ENCODE data around the gene SUSD1.

The SUSD1 gene

DNA sequence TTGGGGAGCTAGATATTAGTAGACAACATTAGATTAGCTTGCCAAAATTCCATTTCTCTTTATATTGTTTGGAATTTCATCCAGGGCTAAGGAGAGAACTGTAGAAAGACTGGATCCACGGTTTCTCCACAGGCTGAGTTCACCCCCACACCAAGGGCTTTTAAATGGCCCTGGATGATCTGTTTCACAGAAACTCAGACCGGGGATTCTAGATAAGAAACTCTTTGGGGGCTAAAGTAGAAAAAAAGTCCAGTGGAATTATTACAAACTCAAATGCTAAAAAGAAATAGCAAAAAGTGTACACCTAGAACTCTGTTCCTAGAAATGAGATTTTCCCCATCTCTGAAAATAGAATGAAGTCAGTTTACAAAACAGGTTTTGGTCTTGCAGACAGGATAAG lies 80.9 kb downstream of the SUSD1 start:
- TF ChIP-seq EP300 (IDR thresholded peaks at IDR 0.05; ENCODE audit: borderline replicate concordance): no peak

DNA sequence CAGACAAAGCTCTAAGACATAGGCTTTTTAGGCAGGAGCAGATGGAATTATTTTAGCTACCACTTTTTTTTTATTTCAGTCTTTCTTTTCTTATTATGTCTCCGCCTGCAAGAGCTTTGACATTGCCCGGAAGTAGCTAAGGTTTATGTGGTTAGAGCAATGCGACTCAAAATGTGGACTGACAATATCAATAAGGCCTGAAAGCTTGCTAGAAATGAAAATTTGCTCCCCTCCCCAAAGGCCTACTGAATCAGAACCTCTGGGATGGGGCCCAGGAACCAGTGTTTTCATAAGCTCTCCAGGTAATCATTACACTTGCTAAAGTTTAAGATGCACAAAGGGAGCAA lies 81.3 kb downstream of the SUSD1 start:
- TF ChIP-seq YY1 (IDR thresholded peaks at IDR 0.05; ENCODE audit: low read depth) (no peak), CEBPB (IDR thresholded peaks at IDR 0.05) (no peak), CREB1 (IDR thresholded peaks at IDR 0.05; ENCODE audit: low read depth) (no peak), TEAD4 (IDR thresholded peaks at IDR 0.05) (no peak), EP300 (IDR thresholded peaks at IDR 0.05; ENCODE audit: borderline replicate concordance) (no peak), NFIC (IDR thresholded peaks at IDR 0.05) (no peak), RAD21 (IDR thresholded peaks at IDR 0.05; ENCODE audit: low read depth) (no peak), TAF1 (IDR thresholded peaks at IDR 0.05; ENCODE audit: low read depth) (no peak), EGR1 (IDR thresholded peaks at IDR 0.05) (no peak), TCF12 (IDR thresholded peaks at IDR 0.05; ENCODE audit: low read depth) (no peak), FOXM1 (IDR thresholded peaks at IDR 0.05; ENCODE audit: borderline replicate concordance, low read depth) (no peak), ZBTB7A (IDR thresholded peaks at IDR 0.05; ENCODE audit: low read depth) (no peak)
- TF ChIP-seq, protein P1, sequence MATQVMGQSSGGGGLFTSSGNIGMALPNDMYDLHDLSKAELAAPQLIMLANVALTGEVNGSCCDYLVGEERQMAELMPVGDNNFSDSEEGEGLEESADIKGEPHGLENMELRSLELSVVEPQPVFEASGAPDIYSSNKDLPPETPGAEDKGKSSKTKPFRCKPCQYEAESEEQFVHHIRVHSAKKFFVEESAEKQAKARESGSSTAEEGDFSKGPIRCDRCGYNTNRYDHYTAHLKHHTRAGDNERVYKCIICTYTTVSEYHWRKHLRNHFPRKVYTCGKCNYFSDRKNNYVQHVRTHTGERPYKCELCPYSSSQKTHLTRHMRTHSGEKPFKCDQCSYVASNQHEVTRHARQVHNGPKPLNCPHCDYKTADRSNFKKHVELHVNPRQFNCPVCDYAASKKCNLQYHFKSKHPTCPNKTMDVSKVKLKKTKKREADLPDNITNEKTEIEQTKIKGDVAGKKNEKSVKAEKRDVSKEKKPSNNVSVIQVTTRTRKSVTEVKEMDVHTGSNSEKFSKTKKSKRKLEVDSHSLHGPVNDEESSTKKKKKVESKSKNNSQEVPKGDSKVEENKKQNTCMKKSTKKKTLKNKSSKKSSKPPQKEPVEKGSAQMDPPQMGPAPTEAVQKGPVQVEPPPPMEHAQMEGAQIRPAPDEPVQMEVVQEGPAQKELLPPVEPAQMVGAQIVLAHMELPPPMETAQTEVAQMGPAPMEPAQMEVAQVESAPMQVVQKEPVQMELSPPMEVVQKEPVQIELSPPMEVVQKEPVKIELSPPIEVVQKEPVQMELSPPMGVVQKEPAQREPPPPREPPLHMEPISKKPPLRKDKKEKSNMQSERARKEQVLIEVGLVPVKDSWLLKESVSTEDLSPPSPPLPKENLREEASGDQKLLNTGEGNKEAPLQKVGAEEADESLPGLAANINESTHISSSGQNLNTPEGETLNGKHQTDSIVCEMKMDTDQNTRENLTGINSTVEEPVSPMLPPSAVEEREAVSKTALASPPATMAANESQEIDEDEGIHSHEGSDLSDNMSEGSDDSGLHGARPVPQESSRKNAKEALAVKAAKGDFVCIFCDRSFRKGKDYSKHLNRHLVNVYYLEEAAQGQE (IDR thresholded peaks at IDR 0.05; ENCODE audit: low read depth): no peak
- TF ChIP-seq, protein P2, sequence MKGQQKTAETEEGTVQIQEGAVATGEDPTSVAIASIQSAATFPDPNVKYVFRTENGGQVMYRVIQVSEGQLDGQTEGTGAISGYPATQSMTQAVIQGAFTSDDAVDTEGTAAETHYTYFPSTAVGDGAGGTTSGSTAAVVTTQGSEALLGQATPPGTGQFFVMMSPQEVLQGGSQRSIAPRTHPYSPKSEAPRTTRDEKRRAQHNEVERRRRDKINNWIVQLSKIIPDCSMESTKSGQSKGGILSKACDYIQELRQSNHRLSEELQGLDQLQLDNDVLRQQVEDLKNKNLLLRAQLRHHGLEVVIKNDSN (IDR thresholded peaks at IDR 0.05): no peak
- TF ChIP-seq, protein P3, sequence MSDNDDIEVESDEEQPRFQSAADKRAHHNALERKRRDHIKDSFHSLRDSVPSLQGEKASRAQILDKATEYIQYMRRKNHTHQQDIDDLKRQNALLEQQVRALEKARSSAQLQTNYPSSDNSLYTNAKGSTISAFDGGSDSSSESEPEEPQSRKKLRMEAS (IDR thresholded peaks at IDR 0.05): no peak

DNA sequence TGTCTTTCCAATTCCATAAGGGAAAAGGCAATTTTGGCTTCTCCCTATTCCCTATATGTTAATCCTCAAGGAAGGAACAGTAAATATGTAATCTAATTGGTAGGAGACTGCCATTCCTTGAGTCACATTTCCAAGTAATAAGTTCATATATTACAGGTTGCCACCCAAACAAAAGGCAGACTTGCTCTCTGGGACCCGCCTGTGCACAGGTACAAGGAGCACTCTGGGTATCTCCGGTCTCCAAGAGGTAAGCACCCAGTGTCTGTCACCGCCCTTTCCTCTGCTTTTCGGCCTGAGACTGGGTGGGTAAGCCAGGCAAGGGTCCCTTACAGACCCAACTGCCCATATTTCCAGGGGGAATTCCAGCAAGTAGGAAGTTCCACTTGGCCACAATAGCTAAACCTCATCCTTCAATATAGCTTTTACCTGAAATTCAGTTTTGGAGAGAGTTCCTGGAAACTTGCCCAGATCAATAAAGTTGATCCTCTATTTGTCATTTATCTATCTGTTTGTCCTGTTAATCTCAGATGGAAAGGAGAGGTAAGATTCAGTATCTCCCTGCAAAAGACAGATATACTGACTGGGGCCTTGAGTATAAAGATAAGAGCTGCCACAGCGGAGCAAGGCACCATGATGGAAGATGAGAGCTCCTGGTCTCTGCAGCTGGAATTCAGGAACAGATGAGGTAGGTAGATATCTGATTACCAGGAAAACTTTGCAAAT lies 81.8 kb downstream of the SUSD1 start:
- no peak for TF ChIP-seq EGR1 (IDR thresholded peaks at IDR 0.05)
- no peak for TF ChIP-seq CREB1 (IDR thresholded peaks at IDR 0.05; ENCODE audit: low read depth)
- no peak for TF ChIP-seq CEBPB (IDR thresholded peaks at IDR 0.05)
- TF ChIP-seq TAF1 (IDR thresholded peaks at IDR 0.05; ENCODE audit: low read depth): no peak
- TF ChIP-seq, protein P2 (IDR thresholded peaks at IDR 0.05): no peak
- TF ChIP-seq, protein P1 (IDR thresholded peaks at IDR 0.05; ENCODE audit: low read depth): no peak
- TF ChIP-seq, protein P3 (IDR thresholded peaks at IDR 0.05): no peak
- no peak for TF ChIP-seq YY1 (IDR thresholded peaks at IDR 0.05; ENCODE audit: low read depth)

DNA sequence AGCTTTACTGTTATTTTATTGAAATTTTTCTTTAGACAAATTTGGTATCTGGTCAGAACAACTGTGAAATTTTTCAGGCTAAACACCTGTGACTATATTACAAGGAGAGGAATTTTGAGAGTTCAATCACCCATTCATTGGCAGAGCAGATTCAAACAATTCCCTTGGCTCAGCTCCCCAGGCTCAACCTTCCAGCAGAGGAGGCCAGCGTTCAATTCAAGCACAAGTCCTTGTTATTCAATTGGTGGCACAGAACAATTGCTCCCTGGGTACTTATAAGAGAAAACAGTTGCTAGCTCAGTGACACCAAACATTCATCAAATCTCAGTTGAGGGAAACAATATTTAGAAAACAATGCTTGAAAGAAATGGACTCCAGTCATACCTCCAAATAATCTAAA lies 83.3 kb downstream of the SUSD1 start:
- TF ChIP-seq YY1 (IDR thresholded peaks at IDR 0.05; ENCODE audit: low read depth) (no peak), RAD21 (IDR thresholded peaks at IDR 0.05; ENCODE audit: low read depth) (peak; percentile 60)

DNA sequence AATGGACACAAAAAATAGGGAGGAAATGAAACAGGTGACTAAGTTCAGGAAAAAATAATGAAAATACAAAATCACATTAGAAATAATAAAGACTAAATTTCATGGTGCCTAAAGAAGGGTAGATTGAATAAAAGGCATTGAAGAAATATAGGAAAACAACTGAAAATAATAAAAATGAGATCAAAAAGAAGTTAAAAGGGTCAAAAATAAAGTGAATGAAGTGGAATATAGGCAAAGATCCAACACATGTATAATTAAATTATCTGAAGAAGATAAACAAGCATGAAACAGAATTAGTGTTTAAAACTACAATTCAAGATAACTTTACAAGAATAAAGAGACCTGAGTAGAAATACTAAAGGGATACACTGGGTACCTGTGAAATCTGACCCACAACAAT lies 87.6 kb downstream of the SUSD1 start:
- no peak for TF ChIP-seq ZBTB7A (IDR thresholded peaks at IDR 0.05; ENCODE audit: low read depth)
- no peak for TF ChIP-seq YY1 (IDR thresholded peaks at IDR 0.05; ENCODE audit: low read depth)
- no peak for TF ChIP-seq TEAD4 (IDR thresholded peaks at IDR 0.05)
- TF ChIP-seq TCF12 (IDR thresholded peaks at IDR 0.05; ENCODE audit: low read depth): no peak
- no peak for TF ChIP-seq CREB1 (IDR thresholded peaks at IDR 0.05; ENCODE audit: low read depth)

DNA sequence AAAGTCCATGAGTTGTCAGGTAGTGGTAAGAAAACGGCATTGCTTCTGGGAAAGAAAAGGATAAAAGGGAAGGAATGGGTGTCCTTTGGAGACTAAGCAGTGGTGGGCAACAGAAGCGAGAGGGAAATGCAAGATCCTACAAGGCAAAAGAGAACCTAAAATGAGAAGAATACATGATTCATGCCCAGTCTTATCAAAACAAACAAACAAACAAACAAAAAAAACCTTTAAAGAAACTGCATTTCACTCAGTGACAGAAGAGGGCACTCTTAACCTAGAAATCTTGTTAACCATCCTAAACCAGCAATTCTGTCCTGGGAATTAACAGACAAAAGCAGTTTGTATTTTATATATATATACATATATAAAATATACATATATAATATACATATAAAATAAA lies 88.5 kb downstream of the SUSD1 start:
- TF ChIP-seq ZBTB7A (IDR thresholded peaks at IDR 0.05; ENCODE audit: low read depth) (no peak), EGR1 (IDR thresholded peaks at IDR 0.05) (no peak), RAD21 (IDR thresholded peaks at IDR 0.05; ENCODE audit: low read depth) (peak; percentile 68)

DNA sequence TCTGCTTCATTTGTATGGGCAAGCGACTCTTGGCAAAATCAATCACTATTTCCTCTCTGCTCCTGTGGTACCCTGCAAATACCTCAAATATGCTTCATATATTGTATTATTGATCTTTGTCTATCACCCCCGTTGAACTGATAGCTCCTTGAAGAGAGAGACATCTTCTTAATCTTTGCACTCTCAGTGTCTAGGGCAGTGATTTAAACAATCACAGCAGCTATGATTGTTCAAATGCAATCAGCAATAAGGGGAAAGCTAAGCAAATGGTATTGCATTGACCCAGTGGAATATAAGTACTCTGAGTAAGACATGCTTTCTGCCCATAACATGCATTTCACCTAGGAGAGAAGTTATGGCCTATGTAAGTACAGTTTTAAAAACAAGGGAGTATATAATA lies 90.2 kb downstream of the SUSD1 start:
- TF ChIP-seq TEAD4 (IDR thresholded peaks at IDR 0.05) (no peak), FOXM1 (IDR thresholded peaks at IDR 0.05; ENCODE audit: borderline replicate concordance, low read depth) (no peak), YY1 (IDR thresholded peaks at IDR 0.05; ENCODE audit: low read depth) (no peak), CEBPB (IDR thresholded peaks at IDR 0.05) (no peak)
